Measurements from ENCODE around the gene PPP1R11. TPM values are rescaled to one million over a fixed set of nuclear protein-coding genes. Genes with fewer than 3 reads are reported as not detected.
A peak's percentile ranks its signal among the peaks of the same experiment; 100 is the strongest.
"Not testable (repeated sequence)": the region's sequence is repeated elsewhere in the genome, so short reads cannot be mapped to it uniquely, and the experiment has no call there.

PPP1R11 gene
- polyA plus RNA-seq, 10 donors = 27.5 to 40.1 (median 33.5) TPM

GRCh38 chr6:30093951-30094661 lies 27.1 kb downstream of the PPP1R11 start:
- no peak for DNase-seq

GRCh38 chr6:30096829-30097228 lies 29.8 kb downstream of the PPP1R11 start:
- DNase-seq = no peak

- no peak for DNase-seq
Observed at GRCh38 chr6:30097902-30098768, 31.1 kb downstream of the PPP1R11 start.

GRCh38 chr6:30100154-30100553 lies 33.2 kb downstream of the PPP1R11 start:
- DNase-seq = no peak

- DNase-seq = peak in 1 of 3 donors; percentile 24
Observed at GRCh38 chr6:30100585-30101443, 33.8 kb downstream of the PPP1R11 start.

GRCh38 chr6:30101444-30102413 lies 34.7 kb downstream of the PPP1R11 start:
- DNase-seq = peak; percentile 70 to 88 (median 82)

GRCh38 chr6:30102414-30102969 lies 35.5 kb downstream of the PPP1R11 start:
- DNase-seq = no peak

GRCh38 chr6:30102970-30103871 lies 36.2 kb downstream of the PPP1R11 start:
- DNase-seq = peak; percentile 85 to 91 (median 86)

- no peak for DNase-seq
Observed at GRCh38 chr6:30103872-30104179, 36.8 kb downstream of the PPP1R11 start.

- no peak for DNase-seq
Observed at GRCh38 chr6:30104661-30105060, 37.7 kb downstream of the PPP1R11 start.

- DNase-seq = no peak
Observed at GRCh38 chr6:30111266-30111856, 44.4 kb downstream of the PPP1R11 start.

- no peak for DNase-seq
Observed at GRCh38 chr6:30112402-30112994, 45.5 kb downstream of the PPP1R11 start.

GRCh38 chr6:30113003-30113759 lies 46.2 kb downstream of the PPP1R11 start, which contains the start of gene TRIM31:
Gene TRIM31, minus strand, starts transcription at chr6:30113090. Its CDS starts 285 bp downstream, at chr6:30112805.
- DNase-seq = no peak

- DNase-seq = no peak
Observed at GRCh38 chr6:30113841-30114240, 46.8 kb downstream of the PPP1R11 start.

- DNase-seq = no peak
Observed at GRCh38 chr6:30116724-30117123, 49.7 kb downstream of the PPP1R11 start.

GRCh38 chr6:30118691-30119090 lies 51.7 kb downstream of the PPP1R11 start:
- not testable (repeated sequence) for DNase-seq

Data from muscle of back (tissue), 11 donors.